ENCODE measurements around the gene RAPGEF1. TPM values are rescaled to one million over a fixed set of nuclear protein-coding genes. Genes with fewer than 3 reads are reported as not detected.
A peak's percentile ranks its signal among the peaks of the same experiment; 100 is the strongest.

RAPGEF1 gene
- total RNA-seq, 1 experiment from 2014 or later: 55.6 TPM

DNA sequence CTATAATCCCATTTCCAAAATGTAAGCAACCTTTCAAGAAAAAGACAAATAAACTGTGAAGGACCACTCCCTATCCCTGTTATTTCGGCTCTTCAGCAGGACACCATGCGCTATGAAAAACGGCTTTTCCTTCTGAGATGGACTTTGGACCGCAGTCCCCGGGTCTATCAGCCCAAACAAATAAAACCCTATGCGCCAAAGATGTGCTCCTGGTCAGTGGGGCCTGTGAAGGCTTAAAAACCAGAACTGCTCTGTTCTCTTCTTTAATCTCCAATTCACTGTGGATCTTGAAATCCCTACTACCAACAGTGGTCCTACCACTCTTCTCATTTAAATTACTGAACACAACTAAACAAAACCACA lies 33.3 kb downstream of the RAPGEF1 start:
- no peaks in the 10 kb centered on the region for H3K27me3 ChIP-seq (ENCODE audit: insufficient read depth, low read length)
- H3K9ac ChIP-seq (ENCODE audit: extremely low read depth, insufficient read length, low read length): no peak overlapping the region
- H3T11ph ChIP-seq (ENCODE audit: low read length): no peak overlapping the region
- H2BK5ac ChIP-seq (ENCODE audit: insufficient read length, low read length): no peak overlapping the region
- no peaks in the 10 kb centered on the region for H3K27me3 Mint-ChIP-seq (ENCODE audit: low read depth)
- H3K18ac ChIP-seq (ENCODE audit: insufficient read length, low read depth, low read length): no peak overlapping the region
- H3K23ac ChIP-seq (ENCODE audit: insufficient read length, low read depth, low read length): no peak overlapping the region
- no peak overlapping the region for H4K5ac ChIP-seq (ENCODE audit: insufficient read length, low read depth, low read length)
- no peaks in the 10 kb centered on the region for H3K36me3 Mint-ChIP-seq (ENCODE audit: insufficient read depth in 1 of 3, low read depth in 3 of 3)
- no peak overlapping the region for H2AFZ ChIP-seq (ENCODE audit: low read length)
- H3K4ac ChIP-seq (ENCODE audit: low read depth, low read length): no peak overlapping the region
- DNase-seq: no peak
- H3K56ac ChIP-seq (ENCODE audit: insufficient read length, low read depth, low read length): no peak overlapping the region
- WGBS (ENCODE audit: extremely low coverage, insufficient read length, low lambda C conversion rate): no CpG with 5 or more reads among the region's 6 CpGs
- H4K8ac ChIP-seq (replicated peaks; ENCODE audit: insufficient read length, low read depth, low read length): no peak overlapping the region
- H3K4me3 Mint-ChIP-seq: no peak overlapping the region
- H2BK12ac ChIP-seq (ENCODE audit: insufficient read length, low read depth, low read length): no peak overlapping the region
- no peaks in the 10 kb centered on the region for H3K23me2 ChIP-seq (ENCODE audit: insufficient read length, low read depth, low read length, poor library complexity, severe bottlenecking)
- H3K9me3 Mint-ChIP-seq: no peaks in the 10 kb centered on the region; a peak in 1 of 5 replicates
- H3K9me3 ChIP-seq (ENCODE audit: control insufficient read depth, low read depth, low read length): no peaks in the 10 kb centered on the region
- H3K14ac ChIP-seq (ENCODE audit: insufficient read depth, low read length): no peak overlapping the region
- no peak overlapping the region for H2BK120ac ChIP-seq (ENCODE audit: low read depth, low read length, poor library complexity, severe bottlenecking)
- no peak overlapping the region for H3K27ac ChIP-seq (ENCODE audit: insufficient read length, low read depth, low read length)
- H2BK15ac ChIP-seq (ENCODE audit: low read depth, low read length): no peak overlapping the region
- peak overlapping the region; percentile 54 to 74 (median 64); a peak in 5 of 7 replicates for H3K27ac Mint-ChIP-seq
- H3K79me1 ChIP-seq (ENCODE audit: insufficient read depth, low read depth, low read length, poor library complexity, severe bottlenecking): peaks cover 4% of the 10 kb centered on the region
- no peaks in the 10 kb centered on the region for H4K20me1 ChIP-seq (ENCODE audit: control insufficient read depth, insufficient read depth, insufficient read length)
- peaks cover 8% of the 10 kb centered on the region; the same call in 1 of the 2 replicates for H3K79me2 ChIP-seq (ENCODE audit: insufficient read depth, low read length)
- H3K4me2 ChIP-seq (ENCODE audit: insufficient read depth, insufficient read length, low read length): no peak overlapping the region
- H2BK20ac ChIP-seq (ENCODE audit: low read depth, low read length, poor library complexity, severe bottlenecking): no peak overlapping the region
- H3K4me1 ChIP-seq (ENCODE audit: insufficient read depth, low read length): peaks cover 7% of the 10 kb centered on the region; the same call in 1 of the 2 replicates
- TF ChIP-seq, protein P1, sequence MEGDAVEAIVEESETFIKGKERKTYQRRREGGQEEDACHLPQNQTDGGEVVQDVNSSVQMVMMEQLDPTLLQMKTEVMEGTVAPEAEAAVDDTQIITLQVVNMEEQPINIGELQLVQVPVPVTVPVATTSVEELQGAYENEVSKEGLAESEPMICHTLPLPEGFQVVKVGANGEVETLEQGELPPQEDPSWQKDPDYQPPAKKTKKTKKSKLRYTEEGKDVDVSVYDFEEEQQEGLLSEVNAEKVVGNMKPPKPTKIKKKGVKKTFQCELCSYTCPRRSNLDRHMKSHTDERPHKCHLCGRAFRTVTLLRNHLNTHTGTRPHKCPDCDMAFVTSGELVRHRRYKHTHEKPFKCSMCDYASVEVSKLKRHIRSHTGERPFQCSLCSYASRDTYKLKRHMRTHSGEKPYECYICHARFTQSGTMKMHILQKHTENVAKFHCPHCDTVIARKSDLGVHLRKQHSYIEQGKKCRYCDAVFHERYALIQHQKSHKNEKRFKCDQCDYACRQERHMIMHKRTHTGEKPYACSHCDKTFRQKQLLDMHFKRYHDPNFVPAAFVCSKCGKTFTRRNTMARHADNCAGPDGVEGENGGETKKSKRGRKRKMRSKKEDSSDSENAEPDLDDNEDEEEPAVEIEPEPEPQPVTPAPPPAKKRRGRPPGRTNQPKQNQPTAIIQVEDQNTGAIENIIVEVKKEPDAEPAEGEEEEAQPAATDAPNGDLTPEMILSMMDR (conservative IDR thresholded peaks at IDR 0.05): no peak
- no peak overlapping the region for H4K91ac ChIP-seq (ENCODE audit: insufficient read length, low read depth, low read length)
- peaks cover 60 to 71% of the 10 kb centered on the region in 2 experiments for H3K4me1 Mint-ChIP-seq
- no peak overlapping the region for H2AK5ac ChIP-seq (ENCODE audit: insufficient read length, low read length)

All from H9 (cell line).